CD4-positive, alpha-beta memory T cell (primary cell): ENCODE data around the gene FOXP1. TPM values are rescaled to one million over a fixed set of nuclear protein-coding genes. Genes with fewer than 3 reads are reported as not detected.
A peak's percentile ranks its signal among the peaks of the same experiment; 100 is the strongest.

ENCODE experiments used
- CTCF ChIA-PET: fragments of 350-600 bp; sonication (Branson Sonifier 250); formaldehyde crosslinking; loops from one replicate; lab custom pipeline; 2021; ENCODE audit warnings: inconsistent platforms; ENCODE audit not compliant: partially characterized antibody; lab: Charles Lee
- POLR2A ChIA-PET: fragments of 350-600 bp; sonication (Branson Sonifier 250); formaldehyde crosslinking; loops from one replicate; lab custom pipeline; 2021; ENCODE audit not compliant: partially characterized antibody; lab: Charles Lee
- DNase-seq, 5 donors: peaks; one replicate each; pipeline versions ENCODE4 v3.0.0 to v3.0.0-alpha.2; 2020 to 2022; ENCODE audit warnings: mixed read lengths in 1 of 5
- H3K27ac ChIP-seq: one replicate; pipeline ENCODE4 v1.7.0; 2013; ENCODE audit warnings: low read depth, low read length
- H3K27me3 ChIP-seq: 2 replicates; pipeline ENCODE4 v1.7.0; 2013; ENCODE audit warnings: mild to moderate bottlenecking, low read length, moderate library complexity; ENCODE audit not compliant: insufficient read depth
- H3K36me3 ChIP-seq: 2 replicates; pipeline ENCODE4 v1.7.0; 2013; ENCODE audit warnings: mild to moderate bottlenecking, low read length, moderate library complexity; ENCODE audit not compliant: insufficient read depth
- H3K4me1 ChIP-seq: 2 replicates; pipeline ENCODE4 v1.7.0; 2013; ENCODE audit warnings: mild to moderate bottlenecking, low read length, moderate library complexity; ENCODE audit not compliant: insufficient read depth
- H3K4me3 ChIP-seq, 2 donors: one replicate each; pipeline ENCODE4 v1.7.0; 2013; ENCODE audit warnings: low read length in 2 of 2, mild to moderate bottlenecking in 1 of 2
- H3K9me3 ChIP-seq, 2 donors: one replicate each; pipeline ENCODE4 v1.7.0; 2013; ENCODE audit warnings: low read length in 2 of 2, control low read depth in 1 of 2; ENCODE audit not compliant: control insufficient read depth in 1 of 2
- H3K27ac Mint-ChIP-seq, 7 donors: one replicate each; pipeline ENCODE4 v1.8.0; 2020 to 2021; ENCODE audit warnings: mixed read lengths in 7 of 7, mild to moderate bottlenecking in 6 of 7, inconsistent platforms in 3 of 7, moderate library complexity in 3 of 7
- H3K27me3 Mint-ChIP-seq, 2 donors: one replicate each; pipeline ENCODE4 v1.8.0; 2020 to 2021; ENCODE audit warnings: mixed read lengths in 2 of 2
- H3K36me3 Mint-ChIP-seq, 2 donors: one replicate each; pipeline ENCODE4 v1.8.0; 2020 to 2021; ENCODE audit warnings: mixed read lengths in 2 of 2, inconsistent platforms in 1 of 2, mild to moderate bottlenecking in 1 of 2
- H3K4me1 Mint-ChIP-seq, 4 donors: one replicate each; pipeline ENCODE4 v1.8.0; 2020 to 2021; ENCODE audit warnings: mixed read lengths in 4 of 4, mild to moderate bottlenecking in 1 of 4
- H3K4me3 Mint-ChIP-seq, 8 donors: one replicate each; pipeline ENCODE4 v1.8.0; 2020 to 2021; ENCODE audit warnings: mixed read lengths in 8 of 8, mild to moderate bottlenecking in 7 of 8, moderate library complexity in 6 of 8, inconsistent platforms in 3 of 8
- H3K9me3 Mint-ChIP-seq, 8 donors: one replicate each; pipeline ENCODE4 v1.8.0; 2020 to 2021; ENCODE audit warnings: mixed read lengths in 8 of 8, mild to moderate bottlenecking in 5 of 8, inconsistent platforms in 3 of 8, moderate library complexity in 1 of 8
- intact Hi-C: fragments of 100-400 bp; cut with micrococcal nuclease; formaldehyde crosslinking; loops from one replicate; pipeline ENCODE4 v1.15.1; 2023
- polyA plus RNA-seq, 2 donors: library from polyadenylated mRNA; unstranded; fragments of 300-500 nt; fragmentation: Illumina TruSeq; gene quantifications; one replicate each; pipeline ENCODE4 v1.2.3, GENCODE V29; 2021
- total RNA-seq, 2 experiments: library from RNA; stranded (reverse); gene quantifications; one replicate each; pipeline ENCODE4 v1.2.3, GENCODE V29; 2021

FOXP1 gene
- total and polyA plus RNA-seq, 4 experiments from 2014 or later, result 189 to 348 (median 279) TPM

DNA sequence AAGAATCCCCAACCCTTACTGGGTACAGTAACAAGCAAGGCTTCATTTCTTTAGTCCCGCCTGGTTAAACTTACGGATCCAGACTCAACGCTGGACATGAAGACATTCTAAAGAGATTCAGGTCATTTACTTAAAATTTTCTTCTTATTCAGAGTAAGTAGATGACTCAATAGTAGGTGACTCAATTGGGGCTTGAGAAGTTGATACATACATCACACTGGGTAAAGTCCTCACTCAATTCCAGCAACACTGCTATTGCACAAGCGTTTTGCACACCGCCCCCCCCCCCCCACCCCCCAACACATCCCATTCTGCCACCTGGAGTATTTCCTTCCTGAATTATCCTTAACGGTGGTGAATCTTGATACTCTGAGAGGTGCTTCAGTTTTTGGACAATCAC, 610.0 kb downstream of the FOXP1 start:
- no peaks in the 10 kb centered on the region for H3K9me3 ChIP-seq
- intact Hi-C loops, result no loop called here
- Mint-ChIP-seq H3K27ac (no peak overlapping the region), H3K36me3 (peaks cover 61 to 90% of the 10 kb centered on the region in 2 donors), H3K27me3 (no peaks in the 10 kb centered on the region), H3K4me1 (peaks cover 0 to 11% (median 3%) of the 10 kb centered on the region in 4 donors), H3K4me3 (no peak overlapping the region), H3K9me3 (peaks cover 0 to 6% (median 0%) of the 10 kb centered on the region in 8 donors)
- H3K27me3 ChIP-seq, result no peaks in the 10 kb centered on the region
- ChIA-PET CTCF (no interaction called here), POLR2A (no interaction called here)
- no peak for DNase-seq
- no peak overlapping the region for H3K4me3 ChIP-seq
- no peaks in the 10 kb centered on the region for H3K4me1 ChIP-seq
- H3K36me3 ChIP-seq, result peaks cover 92% of the 10 kb centered on the region
- H3K27ac ChIP-seq, result no peak overlapping the region

DNA sequence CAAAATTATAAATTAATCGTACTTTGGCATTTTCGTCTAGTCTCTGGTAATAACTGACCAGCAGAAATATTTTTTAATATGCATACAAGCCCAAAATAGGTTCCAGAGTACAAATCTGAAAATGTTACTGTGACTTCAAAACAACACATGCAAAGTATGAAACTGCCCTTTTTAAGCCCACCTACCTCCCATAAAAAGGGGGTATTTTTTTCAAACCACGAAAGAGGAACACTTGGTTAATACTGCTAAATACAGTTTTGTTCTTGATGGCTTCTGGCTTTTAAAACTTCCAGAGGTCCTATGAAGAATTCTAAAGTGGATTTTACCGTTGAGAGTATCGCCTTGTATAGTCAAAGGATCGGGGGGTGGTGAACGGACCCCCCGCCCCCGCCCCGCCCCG, 610.7 kb downstream of the FOXP1 start:
- H3K4me3 Mint-ChIP-seq, result no peak overlapping the region
- intact Hi-C loops, result no loop called here

DNA sequence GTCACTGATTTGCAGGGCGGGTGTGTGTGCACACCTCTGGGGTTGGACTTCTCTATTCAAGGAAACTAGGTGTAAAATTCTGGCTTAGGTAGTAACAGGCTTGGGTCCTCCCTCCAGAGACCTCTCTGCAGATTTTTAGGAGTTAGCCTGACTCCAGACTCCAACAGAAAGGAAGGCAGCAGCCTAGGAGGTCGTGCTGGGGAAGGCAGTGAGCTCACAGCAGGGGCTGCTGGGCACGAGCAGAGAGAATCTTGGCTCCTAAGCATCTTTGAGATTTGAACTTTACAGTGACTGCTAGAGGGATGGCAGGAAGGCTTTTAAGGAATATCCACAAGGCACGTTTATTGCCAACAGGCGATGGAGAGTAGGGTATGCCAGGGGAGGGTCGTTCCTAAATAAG, 612.6 kb downstream of the FOXP1 start:
- H3K27ac Mint-ChIP-seq, result peak overlapping the region in 1 of 7 donors; percentile 5
- peak overlapping the region in 1 of 8 donors; percentile 53 for H3K4me3 Mint-ChIP-seq
- no peaks in the 10 kb centered on the region for H3K27me3 Mint-ChIP-seq
- peaks cover 0 to 7% (median under 1%) of the 10 kb centered on the region in 4 donors for H3K4me1 Mint-ChIP-seq
- DNase-seq, result no peak
- Histone ChIP-seq H3K9me3 (no peaks in the 10 kb centered on the region), H3K4me1 (no peaks in the 10 kb centered on the region), H3K36me3 (peaks cover 93% of the 10 kb centered on the region), H3K4me3 (no peak overlapping the region), H3K27me3 (no peaks in the 10 kb centered on the region), H3K27ac (no peak overlapping the region)
- H3K36me3 Mint-ChIP-seq, result peaks cover 52 to 92% of the 10 kb centered on the region in 2 donors
- CTCF ChIA-PET, result no interaction called here
- H3K9me3 Mint-ChIP-seq, result peaks cover 0 to 6% (median 0%) of the 10 kb centered on the region in 8 donors
- intact Hi-C loops, result no loop called here
- POLR2A ChIA-PET, result interaction anchor here (1.6 kb wide), 1 partner anchor 15 kb away, joined by 3 read pairs; no protein-coding TSS in a partner anchor

More for the DNA sequence above, 610.7 kb downstream of the FOXP1 start:
- H3K27me3 Mint-ChIP-seq, result no peaks in the 10 kb centered on the region
- Histone ChIP-seq H3K27me3 (no peaks in the 10 kb centered on the region), H3K9me3 (no peaks in the 10 kb centered on the region), H3K4me3 (no peak overlapping the region), H3K4me1 (no peaks in the 10 kb centered on the region), H3K27ac (no peak overlapping the region), H3K36me3 (peaks cover 95% of the 10 kb centered on the region)
- H3K4me1 Mint-ChIP-seq, result peaks cover 0 to 11% (median 3%) of the 10 kb centered on the region in 4 donors
- POLR2A ChIA-PET, result interaction anchor here (1.6 kb wide), 1 partner anchor 13 kb away, joined by 3 read pairs; no protein-coding TSS in a partner anchor
- CTCF ChIA-PET, result no interaction called here
- H3K36me3 Mint-ChIP-seq, result peaks cover 62 to 92% of the 10 kb centered on the region in 2 donors
- H3K9me3 Mint-ChIP-seq, result peaks cover 0 to 6% (median 0%) of the 10 kb centered on the region in 8 donors
- H3K27ac Mint-ChIP-seq, result no peak overlapping the region
- no peak for DNase-seq

DNA sequence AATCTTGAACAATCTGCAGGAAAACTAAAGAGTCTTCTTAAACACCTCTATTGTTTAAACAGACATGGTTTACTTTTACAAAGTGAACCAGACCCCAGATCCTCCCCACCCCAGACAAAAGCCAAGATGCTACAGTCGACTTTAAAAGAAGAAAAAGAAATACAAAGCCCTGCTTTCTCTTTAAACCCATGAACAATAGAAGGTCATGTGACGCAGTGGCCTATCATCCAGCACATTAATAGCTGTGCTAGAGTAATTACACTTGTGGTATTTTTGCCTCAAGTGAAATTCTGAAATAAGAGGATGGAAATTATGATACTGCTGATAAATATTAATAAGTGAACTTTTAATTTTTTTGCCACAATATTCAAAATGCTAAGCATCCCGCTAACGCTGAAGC, 613.4 kb downstream of the FOXP1 start:
- Histone ChIP-seq H3K9me3 (no peaks in the 10 kb centered on the region), H3K27ac (no peak overlapping the region), H3K4me3 (no peak overlapping the region), H3K27me3 (no peaks in the 10 kb centered on the region), H3K4me1 (no peaks in the 10 kb centered on the region), H3K36me3 (peaks cover 93% of the 10 kb centered on the region)
- Mint-ChIP-seq H3K27ac (peak overlapping the region in 5 of 7 donors; percentile 0 to 47 (median 14)), H3K36me3 (peaks cover 54 to 92% of the 10 kb centered on the region in 2 donors), H3K4me1 (peaks cover 0 to 6% (median 2%) of the 10 kb centered on the region in 4 donors), H3K27me3 (no peaks in the 10 kb centered on the region), H3K9me3 (peaks cover 0 to 6% (median 0%) of the 10 kb centered on the region in 8 donors), H3K4me3 (no peak overlapping the region)
- DNase-seq, result no peak
- intact Hi-C loops, result no loop called here
- CTCF ChIA-PET, result no interaction called here
- POLR2A ChIA-PET, result no interaction called here

DNA sequence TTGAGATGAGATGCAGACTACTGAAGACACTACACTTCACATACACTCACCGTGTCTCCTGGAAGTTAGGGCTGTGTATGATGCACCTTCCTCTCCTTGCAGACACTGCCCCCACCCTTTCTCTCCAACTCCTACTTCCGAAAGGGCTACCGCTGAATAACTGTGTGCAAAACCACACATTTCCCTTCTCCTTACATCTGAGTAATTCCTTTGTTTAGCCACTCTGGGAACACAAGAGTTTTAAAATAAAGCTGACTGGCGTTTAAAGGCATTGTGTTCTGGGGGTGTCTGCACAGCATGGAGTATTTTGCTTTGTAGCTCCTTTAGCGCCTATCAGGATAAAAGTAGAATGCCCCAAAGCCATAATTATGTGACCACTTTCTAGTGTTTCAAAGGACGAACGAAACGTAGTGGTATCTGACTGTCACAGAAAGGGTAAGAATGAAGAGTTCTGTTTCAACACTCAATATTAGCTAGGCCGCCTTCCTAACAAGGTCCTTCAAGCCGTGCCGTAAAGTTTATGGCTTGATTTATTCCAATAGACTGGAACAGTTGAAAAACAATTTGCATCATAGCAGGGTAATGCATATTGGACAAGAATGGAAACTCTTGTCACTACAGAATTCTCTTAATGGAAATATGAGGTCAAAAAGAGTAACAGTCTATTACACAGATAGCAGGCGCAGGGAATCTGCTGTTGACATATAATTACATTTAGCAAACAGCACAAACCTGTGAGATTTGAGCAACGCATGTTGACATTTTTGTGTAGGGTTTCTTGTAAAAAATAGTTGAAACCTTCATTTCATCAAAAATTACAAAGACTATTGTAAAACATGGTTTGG, 619.9 kb downstream of the FOXP1 start:
- Mint-ChIP-seq H3K4me1 (peaks cover 0 to 4% (median 3%) of the 10 kb centered on the region in 4 donors), H3K4me3 (no peak overlapping the region), H3K36me3 (peaks cover 66 to 90% of the 10 kb centered on the region in 2 donors), H3K27ac (peak overlapping the region in 4 of 7 donors; percentile 22 to 72 (median 50)), H3K27me3 (no peaks in the 10 kb centered on the region), H3K9me3 (peaks cover 0 to 2% (median 0%) of the 10 kb centered on the region in 8 donors)
- Histone ChIP-seq H3K27me3 (no peaks in the 10 kb centered on the region), H3K9me3 (no peaks in the 10 kb centered on the region), H3K36me3 (peaks cover 74% of the 10 kb centered on the region), H3K4me1 (no peaks in the 10 kb centered on the region), H3K27ac (no peak overlapping the region), H3K4me3 (no peak overlapping the region)
- intact Hi-C loops, result no loop called here
- CTCF ChIA-PET, result no interaction called here
- POLR2A ChIA-PET, result interaction anchor here (0.6 kb wide), 1 partner anchor 593 kb away, joined by 3 read pairs; no protein-coding TSS in a partner anchor
- no peak for DNase-seq

DNA sequence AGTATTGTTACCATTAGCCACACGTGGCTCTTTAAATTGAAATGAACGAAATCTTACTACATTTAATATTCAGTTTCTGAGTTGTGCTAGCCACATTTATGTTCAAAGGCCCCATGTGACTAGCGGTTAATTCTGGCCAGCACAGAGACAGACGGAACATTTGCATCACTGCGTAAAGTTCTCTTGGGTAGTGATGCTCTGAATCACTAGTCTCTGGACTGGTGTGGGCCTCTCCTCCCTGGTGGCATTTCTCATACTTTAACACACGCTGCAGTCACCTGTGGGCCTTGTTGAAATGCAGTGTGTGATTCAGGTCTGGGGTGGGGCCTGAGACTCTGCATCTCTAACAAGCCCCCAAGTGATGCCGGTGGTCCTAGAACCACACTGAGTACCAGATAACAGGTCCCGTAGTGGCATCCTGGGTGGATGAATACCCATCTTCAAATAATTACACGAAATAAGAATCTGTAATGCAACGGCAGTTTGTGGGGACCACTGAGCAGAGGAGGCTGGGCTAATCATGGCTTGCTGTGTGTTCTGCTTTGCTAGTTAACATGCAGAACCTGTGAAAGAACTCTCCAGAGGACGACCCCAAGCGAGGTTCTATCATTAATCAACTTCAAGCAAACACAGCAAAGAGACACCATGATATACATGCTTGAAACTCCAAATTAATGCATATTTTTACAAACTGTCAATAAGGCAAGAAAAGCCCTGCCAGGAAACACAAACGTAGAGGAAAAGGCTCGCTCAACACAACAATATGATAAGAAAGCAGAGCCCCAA, 623.8 kb downstream of the FOXP1 start:
- Histone ChIP-seq H3K4me3 (no peak overlapping the region), H3K27ac (no peak overlapping the region), H3K36me3 (peaks cover 48% of the 10 kb centered on the region), H3K9me3 (no peaks in the 10 kb centered on the region), H3K27me3 (no peaks in the 10 kb centered on the region), H3K4me1 (no peaks in the 10 kb centered on the region)
- Mint-ChIP-seq H3K36me3 (peaks cover 71 to 82% of the 10 kb centered on the region in 2 donors), H3K27ac (peak overlapping the region in 3 of 7 donors; percentile 59 to 74 (median 74)), H3K27me3 (no peaks in the 10 kb centered on the region), H3K9me3 (peaks cover 0 to 1% (median 0%) of the 10 kb centered on the region in 8 donors), H3K4me3 (no peak overlapping the region), H3K4me1 (peaks cover 0 to 4% (median 3%) of the 10 kb centered on the region in 4 donors)
- intact Hi-C loops, result no loop called here
- POLR2A ChIA-PET, result no interaction called here
- CTCF ChIA-PET, result no interaction called here
- DNase-seq, result no peak
